K562 (cell line): ENCODE data around the gene DENND1A. TPM values are rescaled to one million over a fixed set of nuclear protein-coding genes. Genes with fewer than 3 reads are reported as not detected.

ENCODE experiments used
- C11orf30 ChIP-seq: fragments of 450-650 bp; IDR thresholded peaks from 2 replicates; pipeline ENCODE4 v1.6.1; 2016; ENCODE audit warnings: low read depth, mild to moderate bottlenecking
- CC2D1A ChIP-seq: fragments of 450-650 bp; IDR thresholded peaks from 2 replicates; pipeline ENCODE4 v1.6.1; 2017; ENCODE audit warnings: mild to moderate bottlenecking
- E2F6 ChIP-seq, 2 experiments: IDR thresholded peaks; 2 replicates each; pipeline ENCODE4 v1.6.1; 2011; ENCODE audit warnings: borderline replicate concordance in 1 of 2, control low read depth in 1 of 2, low read depth in 1 of 2, low read length in 1 of 2, mild to moderate bottlenecking in 1 of 2, mixed read lengths in 1 of 2, moderate library complexity in 1 of 2; ENCODE audit not compliant: insufficient read depth in 1 of 2, insufficient read length in 1 of 2, poor library complexity in 1 of 2, severe bottlenecking in 1 of 2; ENCODE audit errors: extremely low read depth in 1 of 2
- NFYB ChIP-seq: IDR thresholded peaks from 2 replicates; pipeline ENCODE4 v1.6.1; 2011; ENCODE audit warnings: mild to moderate bottlenecking, moderate library complexity; ENCODE audit not compliant: insufficient read length; ENCODE audit errors: extremely low read depth
- RB1 ChIP-seq: fragments of 450-650 bp; IDR thresholded peaks from 2 replicates; pipeline ENCODE4 v1.6.1; 2017; ENCODE audit warnings: low read depth, mild to moderate bottlenecking
- RBM39 ChIP-seq: fragments of 200-400 bp; formaldehyde crosslinking; optimal IDR thresholded peaks from 2 replicates; pipeline ENCODE3; 2018; ENCODE audit warnings: low read depth, low read length
- REST ChIP-seq, 2 experiments: fragments of 450-650 bp; formaldehyde crosslinking in 1 of 2; IDR thresholded peaks; 2 replicates each; pipeline versions ENCODE4 v1.4.0 to v1.6.1; 2014 to 2020; ENCODE audit warnings: mild to moderate bottlenecking in 2 of 2, borderline replicate concordance in 1 of 2, low read depth in 1 of 2
- SMARCE1 ChIP-seq: fragments of 450-650 bp; IDR thresholded peaks from 2 replicates; pipeline ENCODE4 v1.7.1; 2016; ENCODE audit warnings: mild to moderate bottlenecking
- SREBF1 ChIP-seq: fragments of 150-350 bp; IDR thresholded peaks from 2 replicates; pipeline ENCODE4 v1.6.1; 2014; ENCODE audit warnings: antibody characterized with exemption, low read depth, low read length, borderline replicate concordance
- TAF7 ChIP-seq: fragments of 450-650 bp; IDR thresholded peaks from 2 replicates; pipeline ENCODE4 v1.6.1; 2016; ENCODE audit warnings: missing genetic modification characterization, missing compliant biosample characterization
- TCF15 ChIP-seq: fragments of 250-450 bp; sonication (Bioruptor Pico); IDR thresholded peaks from 2 replicates; pipeline ENCODE4 v1.8.0; 2022; ENCODE audit warnings: moderate library complexity, mild to moderate bottlenecking, inconsistent platforms
- TOE1 ChIP-seq, 2 experiments: fragments of 450-650 bp in 1 of 2; sonication (generic) in 1 of 2; formaldehyde crosslinking in 1 of 2; IDR thresholded peaks; 2 replicates each; pipeline versions ENCODE4 v1.7.1 to v1.8.0; 2016 to 2022; ENCODE audit warnings: borderline replicate concordance in 2 of 2, mild to moderate bottlenecking in 2 of 2, antibody characterized with exemption in 1 of 2, inconsistent platforms in 1 of 2, low read depth in 1 of 2, missing genetic modification reagents in 1 of 2, moderate library complexity in 1 of 2
- ZNF561 ChIP-seq: fragments of 450-650 bp; formaldehyde crosslinking; conservative IDR thresholded peaks from 2 replicates; pipeline ENCODE4 v1.4.0; 2020; ENCODE audit warnings: mild to moderate bottlenecking, moderate library complexity
- ZNF696 ChIP-seq: fragments of 250-450 bp; sonication (Bioruptor Pico); conservative IDR thresholded peaks from 2 replicates; pipeline ENCODE4 v1.4.0; 2020; ENCODE audit warnings: mild to moderate bottlenecking, moderate library complexity
- polyA plus RNA-seq, 8 experiments: library from polyadenylated mRNA; depleted of rRNA in 4 of 8; stranded (reverse) in 5 of 8; unstranded in 3 of 8; fragments of >200 nt; fragmentation: Nextera tagmentation in 2 of 8; fragmentation: Illumina TruSeq in 1 of 8; extraction: Ambion mirVana in 2 of 8; extraction: Trizol in 1 of 8; gene quantifications; 2 replicates each; pipeline versions ENCODE4 v1.2.1 to v1.2.3, GENCODE V29; 2011 to 2014; ENCODE audit warnings: inconsistent platforms in 1 of 8, missing spikeins in 1 of 8
- total RNA-seq, 7 experiments: library from RNA; depleted of rRNA in 6 of 7; stranded (reverse); fragments of >200 nt in 6 of 7; fragmentation: Illumina TruSeq in 2 of 7; extraction: Trizol in 2 of 7; gene quantifications; 2 replicates each; pipeline versions ENCODE4 v1.2.1 to v1.2.3, GENCODE V29; 2011 to 2021; ENCODE audit warnings: low replicate concordance in 1 of 7

DENND1A gene
- total and polyA plus RNA-seq, 9 of the 15 experiments (the other 6 are each of a cell fraction or from before 2014, with no cell fraction given) = 7.6 to 29.5 (median 15.7) TPM

GRCh38 chr9:123401879-123402513 is 527.9 kb downstream of the DENND1A start (continued):
- TF ChIP-seq REST (IDR thresholded peaks at IDR 0.05; ENCODE audit: borderline replicate concordance) = peak; percentile 64; the same call in 1 of the 2 replicates
- TF ChIP-seq REST (CRISPR knock-in tag; IDR thresholded peaks at IDR 0.05; ENCODE audit: low read depth) = no peak
- no peak for TF ChIP-seq CC2D1A
- peak; percentile 37; the same call in 1 of the 2 replicates for TF ChIP-seq RB1
- no peak for TF ChIP-seq TCF15 (CRISPR knock-in tag)
- TF ChIP-seq SMARCE1 = no peak
- no peak for TF ChIP-seq ZNF561 (CRISPR knock-in tag)
- TF ChIP-seq TOE1 (IDR thresholded peaks at IDR 0.05; ENCODE audit: borderline replicate concordance) = no peak
- TF ChIP-seq TOE1 (CRISPR knock-in tag; IDR thresholded peaks at IDR 0.05; ENCODE audit: borderline replicate concordance, low read depth) = no peak
- no peak for TF ChIP-seq RBM39
- no peak for TF ChIP-seq C11orf30
- no peak for TF ChIP-seq TAF7
- no peak for TF ChIP-seq ZNF696 (CRISPR knock-in tag)
- TF ChIP-seq SREBF1 = no peak
- no peak for TF ChIP-seq NFYB
- no peak for TF ChIP-seq E2F6 (IDR thresholded peaks at IDR 0.05; ENCODE audit: borderline replicate concordance in 1 of 2, extremely low read depth in 1 of 2, insufficient read depth in 1 of 2, insufficient read length in 1 of 2, low read depth in 1 of 2, low read length in 1 of 2, poor library complexity in 1 of 2, severe bottlenecking in 1 of 2)
